Gastroesophageal sphincter (tissue), 3 donors: ENCODE results near the gene LRRC34.

Source experiments
- EP300 ChIP-seq: sonication (generic); formaldehyde crosslinking; IDR thresholded peaks from one replicate; pipeline ENCODE4 v1.6.1; 2017; ENCODE audit warnings: antibody characterized with exemption, mild to moderate bottlenecking
- POLR2A ChIP-seq, 2 donors: fragments of 450-650 bp; IDR thresholded peaks; one replicate each; pipeline ENCODE4 v1.6.1; 2017; ENCODE audit warnings: antibody characterized with exemption in 2 of 2, mild to moderate bottlenecking in 2 of 2, moderate library complexity in 1 of 2
- TF ChIP-seq, protein P1 (sequence below), 4 experiments: fragments of 200-600 bp in 2 of 4; fragments of 450-650 bp in 2 of 4; sonication (generic) in 1 of 4; IDR thresholded peaks; one replicate each; pipeline ENCODE4 v1.5.1; 2017 to 2019; ENCODE audit warnings: antibody characterized with exemption in 4 of 4, mild to moderate bottlenecking in 2 of 4, moderate library complexity in 2 of 4

- TF ChIP-seq, protein P1, sequence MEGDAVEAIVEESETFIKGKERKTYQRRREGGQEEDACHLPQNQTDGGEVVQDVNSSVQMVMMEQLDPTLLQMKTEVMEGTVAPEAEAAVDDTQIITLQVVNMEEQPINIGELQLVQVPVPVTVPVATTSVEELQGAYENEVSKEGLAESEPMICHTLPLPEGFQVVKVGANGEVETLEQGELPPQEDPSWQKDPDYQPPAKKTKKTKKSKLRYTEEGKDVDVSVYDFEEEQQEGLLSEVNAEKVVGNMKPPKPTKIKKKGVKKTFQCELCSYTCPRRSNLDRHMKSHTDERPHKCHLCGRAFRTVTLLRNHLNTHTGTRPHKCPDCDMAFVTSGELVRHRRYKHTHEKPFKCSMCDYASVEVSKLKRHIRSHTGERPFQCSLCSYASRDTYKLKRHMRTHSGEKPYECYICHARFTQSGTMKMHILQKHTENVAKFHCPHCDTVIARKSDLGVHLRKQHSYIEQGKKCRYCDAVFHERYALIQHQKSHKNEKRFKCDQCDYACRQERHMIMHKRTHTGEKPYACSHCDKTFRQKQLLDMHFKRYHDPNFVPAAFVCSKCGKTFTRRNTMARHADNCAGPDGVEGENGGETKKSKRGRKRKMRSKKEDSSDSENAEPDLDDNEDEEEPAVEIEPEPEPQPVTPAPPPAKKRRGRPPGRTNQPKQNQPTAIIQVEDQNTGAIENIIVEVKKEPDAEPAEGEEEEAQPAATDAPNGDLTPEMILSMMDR (IDR thresholded peaks at IDR 0.05): no peak
- TF ChIP-seq POLR2A (IDR thresholded peaks at IDR 0.05): no peak
- TF ChIP-seq EP300: no peak
These were observed 57.2 kb downstream of the LRRC34 start for GRCh38 chr3:169755488-169755887.
